ENCODE results near the gene KMO.

The KMO gene

DNA sequence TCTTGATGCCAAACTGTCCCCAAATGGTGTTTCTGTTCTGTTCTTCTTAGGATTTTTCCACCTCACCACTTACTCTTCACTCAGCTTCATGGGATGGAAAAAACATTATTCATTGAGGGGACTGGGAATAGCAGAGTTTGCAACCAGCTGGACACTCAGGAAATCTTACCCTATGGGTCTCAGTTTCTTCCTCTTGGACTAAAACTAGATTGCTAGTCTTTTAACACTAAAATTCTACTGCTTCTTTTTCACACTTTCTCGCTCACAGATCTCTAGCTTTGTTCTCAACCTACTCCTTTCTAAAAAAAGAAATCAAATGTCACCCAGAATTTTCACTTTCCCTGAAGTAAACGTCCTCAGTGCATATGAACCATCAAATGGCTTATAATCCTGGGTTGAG lies 4.8 kb downstream of the KMO start:
- DNase-seq (ENCODE audit: low read depth in 2 of 2), result no peak

DNA sequence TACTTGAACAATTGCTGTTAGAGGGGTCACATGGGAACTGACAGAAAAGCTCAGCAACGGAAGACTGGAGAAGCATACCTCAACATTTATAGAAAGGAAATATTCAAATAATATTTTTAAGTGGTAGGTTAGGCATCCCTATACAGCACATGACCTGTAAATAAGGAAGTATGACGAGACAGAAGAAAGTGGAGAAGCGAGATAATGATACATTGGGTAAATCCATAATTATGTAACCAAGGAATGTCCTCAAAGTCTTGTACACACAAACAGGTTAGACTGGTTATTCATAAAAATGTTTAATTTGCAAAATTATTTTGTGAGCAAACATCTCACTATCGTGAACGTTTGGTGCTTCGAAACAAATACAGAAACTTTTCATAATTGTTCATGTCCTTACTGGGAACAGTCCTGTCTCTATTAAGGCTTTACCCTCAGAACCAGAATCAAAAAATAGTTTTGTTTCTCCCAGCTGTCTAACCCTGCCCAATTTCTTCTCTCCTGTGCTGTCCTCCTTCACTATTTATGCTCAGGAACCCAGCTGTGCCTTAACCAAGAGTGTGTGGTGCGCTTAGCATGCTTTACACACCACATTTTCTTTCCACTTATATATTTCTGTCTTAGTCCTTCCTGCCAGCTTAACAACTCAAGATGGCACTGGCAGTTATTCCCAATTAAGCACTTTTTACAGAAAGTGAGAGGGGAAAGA lies 10.2 kb downstream of the KMO start:
- DNase-seq (ENCODE audit: low read depth in 2 of 2), result no peak

- DNase-seq (ENCODE audit: low read depth in 2 of 2), result no peak
These were observed 15.8 kb downstream of the KMO start for GRCh38 chr1:241548008-241548407.

- no peak for DNase-seq (ENCODE audit: low read depth in 2 of 2)
These were observed 18.1 kb downstream of the KMO start for GRCh38 chr1:241550318-241550717.

DNA sequence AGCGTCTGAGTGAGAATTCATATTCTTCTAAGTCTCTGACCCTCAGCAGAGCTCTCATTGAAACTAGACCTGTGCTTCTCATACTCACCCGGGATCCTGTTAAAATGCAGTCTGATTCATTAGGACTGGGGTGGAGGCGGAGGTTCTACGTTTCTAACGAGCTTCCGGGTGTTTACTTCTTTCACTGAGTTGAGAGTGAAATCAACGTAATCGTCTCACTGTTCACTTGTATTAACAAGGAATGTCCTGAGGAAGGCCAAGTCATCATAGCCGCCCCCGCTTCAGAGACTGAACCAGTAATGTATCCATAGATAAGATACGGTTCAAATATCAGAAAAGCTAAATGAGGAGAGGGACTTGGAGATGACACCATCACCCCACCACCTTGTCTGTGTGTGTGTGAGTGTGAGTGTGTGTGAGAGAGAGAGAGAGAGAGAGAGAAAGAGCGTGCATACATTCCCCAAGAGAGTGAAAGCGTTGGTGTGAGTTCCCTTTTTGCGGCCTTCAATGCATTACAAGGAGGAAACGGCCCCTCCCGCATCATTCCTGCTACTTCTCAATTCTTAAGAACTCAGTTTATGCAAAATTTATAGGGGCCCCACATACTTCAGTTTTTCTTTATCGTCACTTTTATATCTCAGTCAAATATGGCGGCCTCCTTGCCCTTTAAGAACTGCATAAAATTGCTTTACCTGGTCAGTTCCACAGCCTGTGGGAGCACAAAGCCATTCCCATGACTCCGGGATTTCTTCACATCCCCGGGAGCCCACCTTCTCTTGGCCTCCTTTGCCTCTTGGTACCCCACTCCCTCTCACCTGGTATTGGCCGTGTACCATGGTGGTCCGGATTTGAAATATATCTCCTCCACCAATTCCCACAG lies 19.8 kb downstream of the KMO start:
- DNase-seq (ENCODE audit: low read depth in 2 of 2), result no peak

- DNase-seq (ENCODE audit: low read depth in 2 of 2), result no peak
These were observed 21.9 kb downstream of the KMO start for GRCh38 chr1:241553886-241554592.

DNA sequence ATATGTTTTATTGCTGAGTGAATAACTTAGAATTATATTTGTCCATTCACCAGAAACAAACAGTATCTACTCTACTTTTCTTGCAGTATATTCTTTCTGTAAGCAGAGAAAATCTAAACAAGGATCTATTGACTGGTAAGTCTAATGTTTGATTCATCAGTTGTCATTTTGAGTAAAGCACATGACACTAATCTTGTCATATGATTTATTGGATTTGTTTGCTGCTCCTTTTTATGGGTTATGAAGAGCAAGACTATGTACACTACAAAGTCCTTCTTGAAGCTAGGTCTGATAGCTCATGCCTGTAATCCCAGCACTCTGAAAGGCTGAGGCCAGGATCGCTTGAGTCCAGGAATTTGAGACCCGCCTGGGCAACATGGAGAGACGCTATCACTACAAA lies 23.3 kb downstream of the KMO start:
- no peak for DNase-seq (ENCODE audit: low read depth in 2 of 2)

DNA sequence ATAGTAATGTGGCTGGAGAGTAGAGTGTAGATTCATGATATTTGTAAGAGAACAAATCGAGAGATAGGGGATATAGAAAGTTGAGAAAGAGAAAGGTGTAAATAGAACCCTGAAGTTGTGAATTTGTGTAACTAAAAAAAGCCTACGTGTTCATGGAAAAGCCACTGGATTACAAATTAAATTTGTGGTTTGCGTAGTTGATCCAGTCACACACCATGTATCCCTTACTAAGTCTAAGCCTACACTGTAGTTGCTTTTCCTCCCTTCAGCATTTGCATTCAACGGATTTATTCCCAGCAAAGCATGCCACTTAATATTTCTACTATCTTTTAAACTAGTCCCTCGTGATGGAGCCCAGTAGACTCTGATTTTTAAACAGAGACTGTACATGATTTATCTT lies 24.9 kb downstream of the KMO start:
- no peak for DNase-seq (ENCODE audit: low read depth in 2 of 2)

DNA sequence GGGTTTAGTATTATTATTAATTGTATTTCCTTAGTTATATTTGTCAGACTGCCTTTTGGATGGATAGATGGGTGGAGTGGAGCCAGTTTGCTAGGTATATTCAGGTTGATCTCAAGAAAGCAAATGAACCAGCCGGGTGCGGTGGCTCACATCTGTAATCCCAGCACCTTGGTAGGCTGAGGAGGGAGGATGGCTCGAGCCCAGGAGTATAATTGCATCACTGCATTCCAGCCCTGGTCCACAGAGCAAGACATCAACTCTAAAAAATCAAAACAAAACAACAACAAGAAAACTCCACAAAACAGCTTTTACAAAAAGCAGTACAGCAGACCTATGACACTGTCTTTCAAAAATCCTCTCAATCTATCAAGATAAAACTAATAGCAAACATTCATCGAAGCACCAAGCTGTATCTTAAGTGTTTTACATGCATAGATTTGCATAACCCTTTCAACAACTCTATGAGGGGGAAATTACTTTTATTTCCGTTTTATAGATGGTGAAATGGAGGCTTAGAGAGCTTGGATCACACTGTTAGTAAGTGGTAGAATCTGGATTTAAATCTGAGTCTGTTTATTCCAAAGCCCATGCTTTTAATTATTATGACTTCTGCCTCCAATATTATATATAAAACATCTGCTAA lies 25.5 kb downstream of the KMO start:
- DNase-seq (ENCODE audit: low read depth in 2 of 2), result no peak

DNA sequence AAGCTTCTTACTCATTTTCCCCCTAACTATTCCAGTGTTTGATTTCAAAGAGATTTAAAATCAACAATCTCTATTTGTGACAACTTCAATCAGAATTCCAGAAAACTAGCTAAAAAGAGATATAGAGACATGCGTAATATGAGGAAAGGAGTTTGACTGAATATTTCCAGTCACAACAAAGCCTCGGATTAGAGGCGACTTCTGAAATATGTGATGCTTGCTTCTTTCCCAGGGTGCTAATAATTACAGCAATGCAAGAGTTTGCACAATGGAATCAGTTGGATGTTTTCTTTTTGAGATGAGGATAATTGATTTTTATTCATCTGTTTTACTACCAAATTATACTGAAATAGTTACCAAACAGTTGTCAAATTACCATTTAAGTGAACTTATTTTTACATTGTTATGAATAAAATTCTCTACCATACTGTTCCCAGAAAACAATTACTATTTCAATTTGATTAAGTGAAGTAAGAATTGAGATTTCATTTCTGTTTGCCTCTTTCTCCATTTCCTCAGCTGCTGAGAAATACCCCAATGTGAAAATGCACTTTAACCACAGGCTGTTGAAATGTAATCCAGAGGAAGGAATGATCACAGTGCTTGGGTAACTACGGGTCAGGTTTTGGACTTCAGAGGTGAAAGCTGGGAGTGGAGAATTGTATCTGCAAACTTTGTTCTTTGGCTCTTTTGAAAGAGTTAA lies 28.1 kb downstream of the KMO start:
- no peak for DNase-seq (ENCODE audit: low read depth in 2 of 2)

- DNase-seq (ENCODE audit: low read depth in 2 of 2), result no peak
These were observed 28.6 kb downstream of the KMO start for GRCh38 chr1:241560849-241561187.

DNA sequence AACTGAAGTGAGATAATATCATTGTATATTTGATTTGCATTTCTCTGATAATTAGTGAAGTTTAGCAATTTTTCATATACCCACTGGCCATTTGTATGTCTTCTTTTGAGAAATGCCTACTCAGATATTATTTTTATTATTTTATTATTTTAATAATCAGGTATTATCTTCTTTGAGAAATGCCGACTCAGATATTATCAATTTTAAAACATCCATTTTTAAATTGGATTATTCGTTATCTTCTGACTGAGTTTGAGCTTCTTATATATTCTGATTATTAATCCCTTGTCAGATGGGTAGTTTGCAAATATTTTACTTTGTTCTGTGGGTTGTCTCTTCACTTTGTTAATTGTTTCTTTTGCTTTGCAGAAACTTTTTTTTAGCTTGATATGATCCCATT lies 37.7 kb downstream of the KMO start:
- no peak for DNase-seq (ENCODE audit: low read depth in 2 of 2)

DNA sequence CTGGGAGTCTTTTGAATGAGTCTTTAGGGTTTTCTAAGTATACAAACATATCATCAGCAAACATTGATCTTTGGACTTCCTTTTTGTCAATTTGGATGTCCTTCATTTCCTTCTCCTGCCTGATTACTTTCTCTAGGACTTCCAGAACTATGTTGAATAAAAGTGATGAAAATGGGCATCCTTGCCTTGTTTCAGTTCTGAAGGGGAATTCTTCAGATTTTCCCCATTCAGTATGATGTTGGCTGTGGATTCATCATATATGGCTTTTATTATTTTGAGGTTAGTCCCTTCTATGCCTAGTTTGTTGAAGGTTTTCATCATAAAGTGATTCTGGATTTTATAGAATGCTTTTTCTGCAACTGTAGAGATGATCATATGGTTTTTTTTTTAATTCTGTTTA lies 42.0 kb downstream of the KMO start:
- DNase-seq (ENCODE audit: low read depth in 2 of 2), result no peak

DNA sequence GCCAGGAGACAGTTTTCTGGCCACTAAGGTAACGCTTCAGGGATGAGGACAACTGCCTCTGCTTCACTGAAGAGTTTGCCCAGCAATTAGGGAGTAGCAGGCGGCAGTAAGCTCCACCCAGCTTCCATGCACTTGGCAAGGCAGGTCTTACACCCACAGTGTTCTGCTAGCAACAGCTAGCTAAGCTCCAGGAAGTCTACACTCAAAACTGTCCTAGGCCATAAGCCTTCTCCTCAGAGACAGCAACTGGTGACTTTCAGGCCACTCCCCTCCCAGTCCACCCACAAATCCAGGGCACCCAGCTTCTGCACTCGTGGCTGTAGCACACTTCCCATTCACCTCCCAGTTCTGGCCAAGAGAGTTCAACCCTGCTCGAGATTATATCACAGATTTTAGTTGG lies 47.3 kb downstream of the KMO start:
- no peak for DNase-seq (ENCODE audit: low read depth in 2 of 2)

- DNase-seq (ENCODE audit: low read depth in 2 of 2), result no peak
These were observed 50.7 kb downstream of the KMO start for GRCh38 chr1:241582921-241583321.

- no peak for DNase-seq (ENCODE audit: low read depth in 2 of 2)
These were observed 54.8 kb downstream of the KMO start for GRCh38 chr1:241586905-241587512.

GRCh38 chr1:241589521-241589920 lies 57.3 kb downstream of the KMO start:
- DNase-seq (ENCODE audit: low read depth in 2 of 2), result no peak

- no peak for DNase-seq (ENCODE audit: low read depth in 2 of 2)
These were observed 58.5 kb downstream of the KMO start for GRCh38 chr1:241590719-241591118.

DNA sequence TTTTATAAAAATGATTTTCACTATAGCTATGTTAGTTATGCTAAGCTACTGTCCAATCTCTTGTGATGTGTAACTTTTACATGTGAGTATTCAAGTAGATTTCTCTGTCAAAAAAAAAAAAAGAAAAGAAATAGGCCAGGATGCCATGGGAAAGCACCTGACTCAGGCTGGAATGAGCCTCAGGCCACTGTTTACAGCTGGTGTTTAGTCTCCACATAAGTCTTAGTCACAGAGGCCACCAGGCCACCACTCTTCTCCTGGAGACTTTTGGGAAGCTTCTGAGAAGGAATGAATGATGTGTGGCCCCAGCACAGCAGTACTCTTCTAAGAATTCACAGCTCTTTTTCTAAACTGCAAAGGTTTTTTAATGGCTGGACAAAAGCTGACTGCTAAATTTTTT lies 59.1 kb downstream of the KMO start:
- DNase-seq (ENCODE audit: low read depth in 2 of 2), result no peak

GRCh38 chr1:241591736-241592135 lies 59.6 kb downstream of the KMO start:
- DNase-seq (ENCODE audit: low read depth in 2 of 2), result no peak

DNA sequence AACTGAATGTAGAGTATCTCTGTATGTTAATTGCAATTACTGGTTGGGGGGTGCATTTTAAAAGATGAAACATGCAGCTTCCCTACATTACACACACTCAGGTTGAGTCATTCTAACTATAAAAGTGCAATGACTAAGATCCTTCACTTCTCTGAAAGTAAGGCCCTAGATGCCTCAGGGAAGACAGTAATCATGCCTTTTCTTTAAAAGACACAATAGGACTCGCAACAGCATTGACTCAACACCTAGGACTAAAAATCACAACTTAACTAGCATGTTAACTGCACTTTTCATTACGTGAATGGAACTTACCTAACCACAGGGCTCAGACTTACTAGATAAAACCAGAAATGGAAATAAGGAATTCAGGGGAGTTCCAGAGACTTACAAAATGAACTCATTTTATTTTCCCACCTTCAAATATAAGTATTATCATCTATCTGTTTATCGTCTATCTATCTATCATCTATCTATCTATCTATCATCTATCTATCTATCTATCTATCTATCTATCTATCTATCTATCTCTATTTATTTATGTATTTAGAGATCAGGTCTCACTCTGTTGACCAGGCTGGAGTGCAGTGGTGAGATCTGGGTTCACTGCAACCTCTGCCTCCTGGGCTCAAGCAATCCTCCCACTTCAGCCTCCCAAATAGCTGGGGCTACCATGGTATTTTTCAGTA lies 60.2 kb downstream of the KMO start:
- no peak for DNase-seq (ENCODE audit: low read depth in 2 of 2)

Measured in stimulated activated CD8-positive, alpha-beta memory T cell treated with anti-CD3 and anti-CD28 coated beads, Interleukin-2, amount 100 ng/mL, for 1 hour (primary cell).